ENCODE data around the gene NEURL1. TPM values are rescaled to one million over a fixed set of nuclear protein-coding genes. Genes with fewer than 3 reads are reported as not detected.
"Not testable (repeated sequence)": the region's sequence is repeated elsewhere in the genome, so short reads cannot be mapped to it uniquely, and the experiment has no call there.

NEURL1 gene
- total and polyA plus RNA-seq, 8 donors: 11.0 to 69.9 (median 18.6) TPM

DNA sequence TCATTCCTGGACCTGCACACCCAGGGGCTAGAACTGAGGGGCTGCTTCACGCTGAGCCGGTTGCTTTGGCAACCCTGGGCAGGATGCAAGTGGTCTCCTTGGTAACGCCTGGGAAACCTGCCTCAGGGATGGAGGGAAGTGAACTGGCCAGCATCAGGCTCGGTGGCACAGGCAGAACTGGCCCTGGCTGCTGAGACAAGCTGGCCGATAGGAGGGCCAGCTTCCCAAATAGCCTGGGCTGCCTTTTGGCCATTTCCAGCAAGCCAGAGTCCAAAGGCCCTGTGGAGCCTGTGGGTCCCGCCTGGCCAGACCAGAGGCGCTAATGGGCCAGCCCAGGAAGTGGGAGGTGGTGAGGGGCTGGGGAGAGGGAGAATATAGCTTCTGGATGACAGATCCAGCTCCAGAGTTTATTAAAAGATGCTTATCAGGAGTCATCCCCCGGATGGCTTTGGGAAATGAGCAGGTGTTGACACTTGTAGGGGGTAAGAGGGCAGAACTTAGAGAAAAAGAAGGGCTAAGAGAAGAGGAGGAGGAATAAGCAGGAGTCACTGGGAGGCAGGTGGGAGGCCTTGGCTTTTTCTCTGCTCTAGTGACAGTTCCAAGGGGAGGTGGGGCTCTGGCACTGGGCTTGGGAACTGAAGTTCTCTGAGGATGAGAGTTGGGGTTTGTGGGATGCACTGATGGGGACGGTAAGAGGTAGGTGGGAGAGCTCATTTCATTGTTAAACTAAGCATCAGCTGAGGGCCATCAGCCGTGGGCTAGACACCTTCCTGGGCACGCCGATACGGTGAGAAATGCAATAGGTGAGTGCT lies 9.6 kb downstream of the NEURL1 start:
- peaks cover 9 to 15% (median 11%) of the 10 kb centered on the region in 3 donors for H3K4me1 ChIP-seq

DNA sequence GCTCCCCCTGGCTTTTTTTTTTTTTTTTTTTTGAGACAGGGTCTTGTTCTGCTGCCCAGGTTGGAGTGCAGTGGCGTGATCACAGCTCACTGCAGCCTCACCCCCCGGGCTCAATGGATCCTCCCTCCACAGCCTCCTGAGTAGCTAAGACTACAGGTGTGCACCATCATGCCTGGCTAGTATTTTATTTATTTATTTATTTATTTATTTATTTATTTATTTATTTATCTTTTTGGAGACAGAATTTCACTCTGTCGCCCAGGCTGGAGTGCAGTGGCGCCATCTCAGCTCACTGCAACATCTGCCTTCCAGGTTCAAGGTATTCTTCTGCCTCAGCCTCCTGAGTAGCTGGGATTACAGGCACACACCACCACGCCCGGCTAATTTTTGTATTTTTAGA lies 10.3 kb downstream of the NEURL1 start:
- not testable (repeated sequence) for FAIRE-seq

More for the DNA sequence above, 9.6 kb downstream of the NEURL1 start:
- FAIRE-seq (no peak), ATAC-seq (no peak), DNase-seq (peak in 3 of 6 donors; percentile 10 to 41 (median 29))
- Histone ChIP-seq H3K27me3 (no peaks in the 10 kb centered on the region), H3K27ac (peak overlapping the region in 2 of 4 donors; percentile 67 to 82), H3K9me3 (no peaks in the 10 kb centered on the region), H3K36me3 (no peaks in the 10 kb centered on the region), H3K4me3 (no peak overlapping the region)
- intact Hi-C loops (cut with DNase I): no loop called here
- 70 to 77% methylated on average over 12 to 13 of the region's 13 CpGs for WGBS, 2 donors
- TF ChIP-seq, protein P1, sequence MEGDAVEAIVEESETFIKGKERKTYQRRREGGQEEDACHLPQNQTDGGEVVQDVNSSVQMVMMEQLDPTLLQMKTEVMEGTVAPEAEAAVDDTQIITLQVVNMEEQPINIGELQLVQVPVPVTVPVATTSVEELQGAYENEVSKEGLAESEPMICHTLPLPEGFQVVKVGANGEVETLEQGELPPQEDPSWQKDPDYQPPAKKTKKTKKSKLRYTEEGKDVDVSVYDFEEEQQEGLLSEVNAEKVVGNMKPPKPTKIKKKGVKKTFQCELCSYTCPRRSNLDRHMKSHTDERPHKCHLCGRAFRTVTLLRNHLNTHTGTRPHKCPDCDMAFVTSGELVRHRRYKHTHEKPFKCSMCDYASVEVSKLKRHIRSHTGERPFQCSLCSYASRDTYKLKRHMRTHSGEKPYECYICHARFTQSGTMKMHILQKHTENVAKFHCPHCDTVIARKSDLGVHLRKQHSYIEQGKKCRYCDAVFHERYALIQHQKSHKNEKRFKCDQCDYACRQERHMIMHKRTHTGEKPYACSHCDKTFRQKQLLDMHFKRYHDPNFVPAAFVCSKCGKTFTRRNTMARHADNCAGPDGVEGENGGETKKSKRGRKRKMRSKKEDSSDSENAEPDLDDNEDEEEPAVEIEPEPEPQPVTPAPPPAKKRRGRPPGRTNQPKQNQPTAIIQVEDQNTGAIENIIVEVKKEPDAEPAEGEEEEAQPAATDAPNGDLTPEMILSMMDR (IDR thresholded peaks at IDR 0.05): no peak

DNA sequence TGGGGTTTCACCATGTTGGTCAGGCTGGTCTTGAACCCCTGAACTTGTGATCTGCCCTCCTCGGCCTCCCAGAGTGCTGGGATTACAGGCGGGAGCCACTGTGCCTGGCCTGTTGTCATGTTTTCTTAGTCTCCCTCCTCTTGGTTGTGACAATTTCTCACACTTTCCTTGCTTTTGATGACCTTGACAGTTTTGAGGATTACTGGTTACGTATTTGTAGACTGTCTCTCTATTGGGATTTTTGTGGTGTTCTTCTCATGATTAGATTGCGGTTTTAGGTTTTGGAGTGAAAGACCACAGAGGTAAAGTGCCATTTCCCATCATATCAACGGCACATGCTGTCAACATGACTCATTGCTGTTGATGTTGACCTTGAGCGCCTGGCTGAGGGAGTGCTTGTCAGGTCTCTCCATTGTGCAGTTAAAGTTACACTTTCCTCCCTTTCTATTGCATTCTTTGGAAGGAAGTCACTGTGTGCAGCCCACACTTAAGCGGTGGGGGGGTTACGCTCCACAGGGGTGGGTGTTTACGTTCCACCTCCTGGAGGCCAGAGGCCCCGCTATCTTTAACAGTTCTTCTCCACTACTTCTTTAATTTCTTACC lies 10.8 kb downstream of the NEURL1 start:
- Histone ChIP-seq H3K9me3 (no peaks in the 10 kb centered on the region), H3K36me3 (no peaks in the 10 kb centered on the region), H3K27ac (peak overlapping the region in 3 of 4 donors; percentile 24 to 82 (median 67)), H3K4me3 (no peak overlapping the region), H3K4me1 (peaks cover 9 to 15% (median 11%) of the 10 kb centered on the region in 3 donors), H3K27me3 (no peaks in the 10 kb centered on the region)
- WGBS, 2 donors: 26 to 27% methylated on average over 10 of the region's 10 CpGs
- TF ChIP-seq, protein P1 (IDR thresholded peaks at IDR 0.05): no peak
- DNase-seq (peak; percentile 46 to 70 (median 56)), FAIRE-seq (no peak), ATAC-seq (peak; percentile 57 to 79 (median 74))
- intact Hi-C loops (cut with DNase I): no loop called here

More for the DNA sequence above, 10.3 kb downstream of the NEURL1 start:
- intact Hi-C loops (cut with DNase I); H3K27me3 ChIP-seq; H3K36me3 ChIP-seq; H3K4me3 ChIP-seq; H3K9me3 ChIP-seq; ATAC-seq: not testable (repeated sequence)
- Histone ChIP-seq H3K4me1 (peaks cover 9 to 15% (median 11%) of the 10 kb centered on the region in 3 donors), H3K27ac (peak overlapping the region in 3 of 4 donors; percentile 24 to 82 (median 67))
- peak in 1 of 6 donors; percentile 6 for DNase-seq
- 81 to 86% methylated on average over 6 of the region's 6 CpGs for WGBS, 2 donors

DNA sequence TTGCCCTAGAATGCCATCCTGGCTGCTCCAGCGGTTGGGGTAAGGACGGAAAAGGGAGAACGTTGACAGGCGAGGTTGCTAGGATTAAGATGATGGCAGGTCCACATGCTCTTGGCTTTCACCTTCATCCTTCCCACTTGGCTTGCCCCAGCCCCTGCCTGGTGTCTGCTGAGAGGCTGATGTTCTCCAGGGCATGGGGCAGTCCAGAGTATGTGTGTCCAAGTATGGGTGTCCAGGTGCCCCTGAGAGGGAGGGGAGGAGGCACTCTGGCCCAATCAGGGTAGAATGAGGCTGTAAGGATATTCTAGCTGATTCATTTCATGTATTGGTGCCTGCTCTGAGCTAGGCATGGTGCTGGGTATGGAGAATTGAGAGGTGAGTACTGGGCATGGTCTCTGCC lies 12.6 kb downstream of the NEURL1 start:
- intact Hi-C loops (cut with DNase I): no loop called here
- FAIRE-seq: no peak
- no peak for DNase-seq
- 86 to 92% methylated on average over 4 of the region's 4 CpGs for WGBS, 2 donors
- Histone ChIP-seq H3K36me3 (no peaks in the 10 kb centered on the region), H3K4me1 (peaks cover 9 to 15% (median 11%) of the 10 kb centered on the region in 3 donors), H3K27ac (peak overlapping the region; percentile 35 to 82 (median 56)), H3K9me3 (no peaks in the 10 kb centered on the region), H3K27me3 (no peaks in the 10 kb centered on the region), H3K4me3 (no peak overlapping the region)
- TF ChIP-seq, protein P1 (IDR thresholded peaks at IDR 0.05): no peak
- ATAC-seq: no peak

Measured in pancreas (tissue), 10 donors.